GM18517 (cell line): Measurements from ENCODE around the gene PDIA2.
A peak's percentile ranks its signal among the peaks of the same experiment; 100 is the strongest.
"Not testable (repeated sequence)": the region's sequence is repeated elsewhere in the genome, so short reads cannot be mapped to it uniquely, and the experiment has no call there.

ENCODE experiments used
- ATAC-seq: cut with Tn5 transposase; IDR thresholded peaks from one replicate; pipeline ENCODE4 v1.9.1; 2021; ENCODE audit warnings: mild to moderate bottlenecking, moderate library complexity; ENCODE audit not compliant: unreplicated experiment

Gene PDIA2

GRCh38 chr16:283033-283805, at the start of gene PDIA2:
TSS of gene PDIA2 (plus strand) at chr16:283164. CDS start at chr16:283170, 6 bp downstream.
- ATAC-seq = no peak

DNA sequence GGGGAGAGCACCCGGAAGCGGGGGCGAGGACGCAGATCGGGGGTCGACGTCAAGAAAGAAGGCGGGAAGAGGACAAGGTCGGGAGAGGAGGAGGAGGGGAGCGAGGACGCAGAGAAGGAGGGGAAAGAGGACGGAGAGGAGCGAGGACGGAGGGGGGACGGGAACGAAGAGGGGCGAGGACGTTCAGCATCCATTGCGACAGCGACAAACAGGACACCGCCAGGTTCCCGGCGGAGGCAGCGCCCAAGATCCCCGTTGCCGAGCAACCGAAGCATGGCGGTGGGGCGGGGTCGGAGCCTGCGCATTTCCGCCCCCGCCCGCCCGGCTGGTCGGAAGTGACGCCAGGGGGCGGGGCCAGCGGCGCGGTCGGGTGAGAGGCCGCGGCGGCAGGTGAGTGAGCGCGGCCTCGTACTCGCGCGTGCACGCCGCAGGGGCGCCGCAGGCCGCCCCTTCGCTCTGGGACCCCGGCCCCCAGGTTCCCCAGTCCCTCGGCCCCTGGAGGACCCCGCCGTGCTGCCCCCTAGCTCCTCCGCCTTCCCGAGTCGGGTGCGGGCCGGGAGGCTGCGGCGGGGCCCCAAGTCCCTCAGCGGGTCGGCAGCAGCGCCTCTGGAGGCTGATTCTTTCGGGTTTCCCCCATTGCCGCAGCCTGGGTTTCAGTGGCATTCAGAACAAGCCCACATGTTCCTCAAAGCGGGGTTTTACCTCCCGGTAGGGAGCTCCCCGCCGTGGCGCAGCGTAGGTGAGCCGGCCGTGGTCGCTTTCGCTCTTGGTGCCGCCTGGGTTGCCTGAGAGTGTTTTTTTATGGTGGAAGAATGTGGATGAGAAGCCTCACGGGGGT, 48.3 kb upstream of the PDIA2 start, which contains the start of gene FAM234A:
TSS of gene FAM234A (plus strand) at position 354 of the 838 bp plus-strand sequence. CDS start 19,593 bp downstream, outside the sequence.
- ATAC-seq = peak; percentile 85

- no peak for ATAC-seq
Observed at GRCh38 chr16:239948-240277, 43.1 kb upstream of the PDIA2 start.

GRCh38 chr16:240559-240958, 42.4 kb upstream of the PDIA2 start:
- ATAC-seq = no peak

DNA sequence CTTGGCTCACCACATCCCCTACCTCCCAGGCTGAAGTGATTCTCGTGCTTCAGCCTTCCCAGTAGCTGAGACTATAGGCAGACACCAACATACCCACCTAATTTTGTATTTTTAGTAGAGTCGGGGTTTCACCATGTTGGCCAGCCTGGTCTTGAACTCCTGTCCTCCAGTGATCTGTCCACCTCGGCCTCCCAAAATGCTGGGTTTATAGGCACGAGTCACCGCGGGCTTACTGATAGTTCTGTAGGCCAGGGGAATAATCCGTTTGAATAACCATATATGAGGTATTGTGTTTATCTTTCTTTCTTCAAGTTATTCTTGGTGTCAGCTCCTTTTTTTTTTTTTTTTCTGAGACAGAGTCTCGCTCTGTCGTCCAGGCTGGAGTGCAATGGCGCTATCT, 40.7 kb upstream of the PDIA2 start:
- no peak for ATAC-seq

DNA sequence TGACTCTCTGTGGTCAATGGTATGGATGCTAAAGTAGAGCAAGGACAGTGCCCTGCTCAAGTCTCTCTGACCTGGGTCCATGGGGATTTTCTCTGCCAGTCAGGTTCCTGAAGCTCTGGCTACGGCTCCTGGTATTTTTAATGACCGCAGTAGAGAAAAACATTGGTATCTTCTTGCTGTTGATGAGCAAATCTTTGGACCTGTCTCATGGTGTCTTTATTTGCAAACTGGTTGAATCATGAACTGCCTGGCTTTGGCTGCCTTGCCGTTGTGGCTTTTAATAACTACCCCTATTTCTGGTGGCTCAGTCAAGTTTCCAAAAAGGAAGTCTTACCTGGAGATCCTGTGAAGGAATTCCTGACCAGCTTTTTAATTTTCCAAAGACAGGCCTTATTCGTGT, 39.6 kb upstream of the PDIA2 start:
- ATAC-seq = no peak

DNA sequence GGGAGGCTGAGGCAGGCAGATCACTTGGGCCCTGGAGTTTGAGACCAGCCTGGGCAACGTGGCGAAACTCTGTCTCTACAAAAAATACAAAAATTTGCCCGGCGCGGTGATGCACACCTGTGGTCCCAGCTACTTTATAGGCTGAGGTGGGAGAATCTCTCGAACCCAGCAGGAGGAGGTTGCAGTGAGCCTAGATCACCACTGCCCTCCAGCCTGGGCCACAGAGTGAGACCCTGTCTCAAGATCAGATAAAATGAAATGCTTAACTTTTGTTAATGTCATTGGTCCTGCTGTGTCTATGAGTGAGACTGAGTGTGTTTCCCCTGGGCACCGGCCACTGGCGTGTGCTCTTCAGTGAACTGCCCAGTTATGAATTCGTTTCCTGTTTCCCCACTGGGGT, 37.9 kb upstream of the PDIA2 start:
- ATAC-seq = no peak

- no peak for ATAC-seq
Observed at GRCh38 chr16:247027-247426, 35.9 kb upstream of the PDIA2 start.

GRCh38 chr16:249431-249830, 33.5 kb upstream of the PDIA2 start:
- no peak for ATAC-seq

GRCh38 chr16:252366-253337, 30.3 kb upstream of the PDIA2 start:
- ATAC-seq = peak; percentile 51

DNA sequence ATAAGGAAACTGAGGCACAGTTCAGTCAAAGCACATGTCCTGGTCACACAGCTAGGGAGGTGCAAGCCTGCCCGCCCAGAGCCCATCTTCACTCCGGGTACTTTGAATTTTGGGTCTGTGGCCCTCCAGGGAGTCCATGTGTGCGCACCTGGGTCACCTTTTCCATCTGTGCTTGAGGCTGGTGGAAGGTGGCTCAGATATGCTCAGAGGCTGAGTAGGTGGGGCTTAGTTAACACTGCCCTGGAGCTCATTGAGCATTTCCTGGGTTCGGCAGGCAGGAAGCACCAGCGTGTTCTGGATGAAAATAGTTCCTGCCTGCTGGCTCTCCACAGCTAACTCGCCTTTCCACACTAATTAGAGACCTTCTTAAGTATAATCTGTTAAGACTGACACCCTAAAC, 29.1 kb upstream of the PDIA2 start:
- no peak for ATAC-seq

DNA sequence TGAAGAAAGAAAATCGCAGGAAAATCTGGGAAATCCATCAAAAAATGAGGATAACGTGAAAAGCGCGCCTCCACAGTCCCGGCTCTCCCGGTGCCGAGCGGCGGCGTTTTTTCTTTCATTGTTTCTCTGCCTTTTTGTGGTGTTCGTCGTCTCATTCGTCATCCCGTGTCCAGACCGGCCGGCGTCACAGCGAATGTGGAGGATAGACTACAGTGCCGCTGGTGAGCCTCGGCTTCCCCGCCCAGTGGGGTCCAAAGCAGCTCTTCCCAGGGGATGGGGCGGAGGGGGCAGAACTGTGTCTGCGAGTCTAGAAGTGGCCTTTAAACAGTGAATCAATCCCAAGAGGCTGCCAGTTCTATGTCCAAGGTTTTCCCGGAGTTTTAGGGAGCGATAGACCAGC, 28.5 kb upstream of the PDIA2 start:
- ATAC-seq = no peak

- no peak for ATAC-seq
Observed at GRCh38 chr16:255183-255582, 27.8 kb upstream of the PDIA2 start.

- not testable (repeated sequence) for ATAC-seq
Observed at GRCh38 chr16:258091-258490, 24.9 kb upstream of the PDIA2 start.

GRCh38 chr16:259226-259625, 23.7 kb upstream of the PDIA2 start:
- no peak for ATAC-seq

- no peak for ATAC-seq
Observed at GRCh38 chr16:259814-260253, 23.1 kb upstream of the PDIA2 start.

DNA sequence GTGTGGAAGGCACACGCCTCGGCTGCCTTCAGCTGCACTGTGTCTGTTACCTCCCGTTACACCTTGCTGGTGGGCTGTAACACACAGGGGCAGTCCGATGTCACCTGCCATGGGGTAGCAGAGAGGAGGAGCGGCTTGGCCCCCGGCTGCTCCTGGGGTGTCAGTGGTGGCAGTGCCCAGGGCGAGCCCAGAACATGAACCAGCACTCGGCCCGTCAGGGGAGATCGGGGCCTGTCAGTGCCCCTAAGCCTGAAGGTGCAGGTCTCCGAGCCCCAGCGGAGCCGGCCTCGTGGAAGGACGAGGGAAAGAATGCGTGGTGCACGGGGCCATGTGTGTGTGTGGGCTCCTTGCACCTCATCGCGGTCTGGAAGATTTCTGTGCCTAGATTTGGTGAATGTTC, 22.6 kb upstream of the PDIA2 start:
- no peak for ATAC-seq

DNA sequence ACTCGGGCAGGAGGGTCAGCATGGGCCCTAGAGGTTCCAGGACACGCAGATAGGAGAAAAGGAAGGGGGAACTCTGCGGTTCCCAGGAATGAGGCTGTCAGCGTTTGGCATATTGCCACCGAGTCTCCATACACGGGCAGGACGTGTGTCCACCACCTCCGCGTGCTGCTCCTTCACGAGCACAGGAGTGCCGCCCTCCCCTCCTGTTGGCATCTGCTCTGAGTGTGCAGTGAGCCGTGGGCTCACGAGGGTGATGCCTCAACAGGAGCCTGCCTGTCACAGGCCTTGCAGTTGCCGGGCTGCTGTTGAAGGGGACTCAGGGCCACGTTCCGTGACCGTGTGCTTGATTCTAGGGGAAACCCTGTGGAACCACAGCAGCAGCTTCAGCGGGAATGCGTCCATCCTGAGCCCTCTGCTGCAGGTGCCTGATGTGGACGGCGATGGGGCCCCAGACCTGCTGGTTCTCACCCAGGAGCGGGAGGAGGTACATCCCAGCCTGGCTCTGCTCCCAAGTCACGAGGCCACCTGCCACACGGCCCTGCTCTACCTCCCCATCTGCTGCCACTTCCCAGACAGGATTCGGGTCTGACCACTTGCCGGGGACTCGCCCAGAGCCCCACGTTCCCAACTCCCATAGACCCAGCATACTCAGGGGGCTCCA, 21.8 kb upstream of the PDIA2 start:
- no peak for ATAC-seq

GRCh38 chr16:262121-262745, 20.7 kb upstream of the PDIA2 start:
- ATAC-seq = no peak

DNA sequence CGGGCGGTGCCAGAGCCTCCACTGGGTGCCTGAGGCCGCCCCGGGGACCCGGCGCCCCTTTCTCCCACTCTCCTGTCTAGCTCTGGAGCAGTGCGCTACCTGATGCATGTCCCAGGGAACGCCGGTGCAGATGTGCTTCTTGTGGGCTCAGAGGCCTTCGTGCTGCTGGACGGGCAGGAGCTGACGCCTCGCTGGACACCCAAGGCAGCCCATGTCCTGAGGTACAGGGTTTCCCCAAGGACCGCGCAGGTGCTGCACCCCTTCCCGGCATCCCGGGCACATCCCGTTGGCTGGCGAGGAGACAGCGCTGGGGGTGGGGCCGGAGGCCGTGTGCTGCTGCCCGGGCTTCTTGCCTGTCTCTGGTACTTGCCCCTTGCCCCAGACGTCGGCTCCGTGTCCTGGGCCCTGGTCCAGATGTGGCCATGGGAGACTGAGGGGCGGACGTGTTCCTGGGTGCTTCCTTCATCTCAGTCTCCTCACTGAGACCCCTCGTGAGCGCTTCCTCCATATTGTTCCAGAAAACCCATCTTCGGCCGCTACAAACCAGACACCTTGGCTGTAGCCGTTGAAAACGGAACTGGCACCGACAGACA, 19.7 kb upstream of the PDIA2 start:
- no peak for ATAC-seq
